GM12872 (cell line): ENCODE results near the gene SLC25A26.
A peak's percentile ranks its signal among the peaks of the same experiment; 100 is the strongest.

Experiments used
- CTCF ChIP-seq: IDR thresholded peaks from 3 replicates; pipeline ENCODE4 v1.5.1; 2011; ENCODE audit warnings: low read depth, mild to moderate bottlenecking, low read length, moderate library complexity; ENCODE audit not compliant: insufficient read depth

SLC25A26 gene

GRCh38 chr3:66377800-66378199 is 157.0 kb downstream of the SLC25A26 start:
- TF ChIP-seq CTCF: no peak

GRCh38 chr3:66378256-66378655 is 157.5 kb downstream of the SLC25A26 start:
- TF ChIP-seq CTCF: peak; percentile 66

DNA sequence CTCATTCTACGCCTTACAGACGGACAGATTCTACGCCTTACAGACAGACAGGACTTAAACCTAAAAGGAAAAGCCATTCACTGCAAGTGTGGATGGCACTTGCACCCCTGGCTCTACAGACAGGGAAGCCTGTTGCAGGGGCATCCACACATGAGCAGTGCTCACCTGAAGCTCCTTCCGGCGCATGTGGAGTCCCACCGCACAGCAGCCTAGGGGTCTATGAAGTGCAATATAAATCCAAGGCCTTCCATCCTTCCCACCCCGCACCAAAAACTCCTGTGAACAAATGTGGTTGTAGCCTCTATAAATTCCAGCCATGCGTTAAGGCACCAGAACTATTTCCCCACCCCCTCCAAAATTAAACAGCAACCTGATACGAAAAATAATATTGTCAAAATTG is 158.8 kb downstream of the SLC25A26 start:
- no peak for TF ChIP-seq CTCF

DNA sequence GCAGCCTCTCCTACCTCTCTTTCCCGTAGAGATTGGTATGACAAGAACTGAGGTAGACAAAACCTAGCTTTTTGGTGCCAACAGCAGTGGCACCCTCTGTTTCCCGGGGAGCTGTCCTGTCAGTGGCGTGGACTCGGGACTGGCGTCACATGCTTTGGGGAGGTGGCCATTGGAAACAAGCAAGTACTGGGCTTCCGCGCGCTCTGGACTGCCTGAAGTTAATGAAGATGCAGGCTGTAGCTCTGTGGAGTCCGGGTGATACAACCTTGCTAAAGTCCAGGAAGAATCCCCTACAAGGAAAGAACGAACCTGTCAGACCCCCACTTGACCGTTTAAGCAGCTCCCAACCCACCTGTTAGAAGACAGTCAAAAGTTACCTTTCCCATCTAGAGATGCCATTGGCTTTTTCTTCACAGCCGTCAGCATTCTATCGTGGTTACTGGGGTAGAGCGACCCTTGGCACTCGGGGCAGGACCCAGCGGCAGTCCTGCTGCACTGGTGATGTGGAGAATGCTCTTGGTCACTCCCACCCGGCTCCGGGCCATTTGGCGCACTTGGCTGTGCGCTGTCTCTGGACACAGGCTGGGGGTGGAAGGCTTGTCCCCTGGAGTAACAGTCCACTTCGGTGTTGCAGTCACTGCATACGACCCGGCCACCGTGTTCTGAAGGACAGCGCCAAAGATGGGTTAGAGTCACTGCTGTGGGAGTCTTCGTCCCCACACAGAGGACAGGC is 159.6 kb downstream of the SLC25A26 start:
- TF ChIP-seq CTCF: no peak

GRCh38 chr3:66381626-66382025 is 160.8 kb downstream of the SLC25A26 start:
- TF ChIP-seq CTCF: no peak

- TF ChIP-seq CTCF: no peak
Observed at GRCh38 chr3:66382142-66382541, 161.3 kb downstream of the SLC25A26 start.

DNA sequence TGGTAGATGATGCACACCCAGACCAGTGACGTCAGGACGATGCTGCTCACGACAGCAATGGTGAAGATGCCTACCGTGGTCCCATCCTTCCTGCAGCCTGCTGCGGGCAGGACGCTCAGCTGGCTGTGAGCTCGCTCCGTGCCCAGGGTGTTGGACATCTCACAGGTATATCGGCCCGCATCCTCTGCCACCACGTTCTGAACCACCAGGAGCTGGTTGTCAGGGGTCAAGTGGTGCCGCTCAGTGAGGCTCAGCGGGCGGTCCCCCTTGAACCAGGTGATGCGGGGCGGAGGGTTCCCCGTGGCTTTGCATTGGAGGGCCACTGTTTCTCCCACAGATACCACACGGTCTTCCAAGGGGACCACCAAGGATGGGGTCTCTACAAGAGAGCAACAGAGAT is 162.2 kb downstream of the SLC25A26 start:
- TF ChIP-seq CTCF: no peak
